LHCN-M2 (cell line): ENCODE data around the gene TIMP2. TPM values are rescaled to one million over a fixed set of nuclear protein-coding genes. Genes with fewer than 3 reads are reported as not detected.
A peak's percentile ranks its signal among the peaks of the same experiment; 100 is the strongest.
"Not testable (repeated sequence)": the region's sequence is repeated elsewhere in the genome, so short reads cannot be mapped to it uniquely, and the experiment has no call there.

ENCODE experiments used
- DNase-seq: peaks from one replicate; pipeline ENCODE4 v3.0.0-alpha.2; 2012; ENCODE audit warnings: low read depth
- total RNA-seq: library from RNA; depleted of rRNA; stranded (reverse); fragments of >200 nt; gene quantifications from 2 replicates; pipeline ENCODE4 v1.2.3, GENCODE V29; 2014

TIMP2 gene
- total RNA-seq, 1 experiment from 2014 or later: 127 TPM

GRCh38 chr17:78890498-78890897, 34.7 kb downstream of the TIMP2 start:
- no peak for DNase-seq

GRCh38 chr17:78890096-78890495, 35.1 kb downstream of the TIMP2 start:
- DNase-seq: not testable (repeated sequence)

GRCh38 chr17:78889531-78889930, 35.7 kb downstream of the TIMP2 start:
- DNase-seq: no peak

- no peak for DNase-seq
These were observed 36.2 kb downstream of the TIMP2 start for GRCh38 chr17:78888941-78889518.

- no peak for DNase-seq
These were observed 38.2 kb downstream of the TIMP2 start for GRCh38 chr17:78886954-78887353.

- no peak for DNase-seq
These were observed 39.2 kb downstream of the TIMP2 start for GRCh38 chr17:78885956-78886355.

GRCh38 chr17:78884876-78885667, 40.1 kb downstream of the TIMP2 start:
- no peak for DNase-seq

GRCh38 chr17:78884148-78884825, 40.9 kb downstream of the TIMP2 start:
- DNase-seq: peak; percentile 41

- DNase-seq: peak; percentile 98
These were observed 41.6 kb downstream of the TIMP2 start for GRCh38 chr17:78883533-78884131.

GRCh38 chr17:78883089-78883532, 42.1 kb downstream of the TIMP2 start:
- peak; percentile 91 for DNase-seq

- DNase-seq: no peak
These were observed 42.6 kb downstream of the TIMP2 start for GRCh38 chr17:78882540-78883088.

- DNase-seq: peak; percentile 95
These were observed 45.5 kb downstream of the TIMP2 start for GRCh38 chr17:78879635-78880186.

GRCh38 chr17:78878871-78879527, 46.2 kb downstream of the TIMP2 start:
- no peak for DNase-seq

- no peak for DNase-seq
These were observed 46.9 kb downstream of the TIMP2 start for GRCh38 chr17:78878261-78878660.

- not testable (repeated sequence) for DNase-seq
These were observed 48.2 kb downstream of the TIMP2 start for GRCh38 chr17:78876954-78877517.

GRCh38 chr17:78876094-78876597, 49.0 kb downstream of the TIMP2 start:
- DNase-seq: no peak

GRCh38 chr17:78875363-78876093, 49.7 kb downstream of the TIMP2 start:
- peak; percentile 76 for DNase-seq

GRCh38 chr17:78873519-78874340, 51.5 kb downstream of the TIMP2 start:
- DNase-seq: peak; percentile 91

- no peak for DNase-seq
These were observed 52.7 kb downstream of the TIMP2 start for GRCh38 chr17:78872486-78872885.
